HG02840 (cell line): ENCODE measurements around the gene TMCO6.
A peak's percentile ranks its signal among the peaks of the same experiment; 100 is the strongest.
"Not testable (repeated sequence)": the region's sequence is repeated elsewhere in the genome, so short reads cannot be mapped to it uniquely, and the experiment has no call there.

ENCODE experiments used
- ATAC-seq: cut with Tn5 transposase; IDR thresholded peaks from one replicate; pipeline ENCODE4 v1.9.1; 2021; ENCODE audit warnings: mild to moderate bottlenecking, moderate library complexity, moderate number of reproducible peaks; ENCODE audit not compliant: unreplicated experiment, low FRiP score

TMCO6 gene

DNA sequence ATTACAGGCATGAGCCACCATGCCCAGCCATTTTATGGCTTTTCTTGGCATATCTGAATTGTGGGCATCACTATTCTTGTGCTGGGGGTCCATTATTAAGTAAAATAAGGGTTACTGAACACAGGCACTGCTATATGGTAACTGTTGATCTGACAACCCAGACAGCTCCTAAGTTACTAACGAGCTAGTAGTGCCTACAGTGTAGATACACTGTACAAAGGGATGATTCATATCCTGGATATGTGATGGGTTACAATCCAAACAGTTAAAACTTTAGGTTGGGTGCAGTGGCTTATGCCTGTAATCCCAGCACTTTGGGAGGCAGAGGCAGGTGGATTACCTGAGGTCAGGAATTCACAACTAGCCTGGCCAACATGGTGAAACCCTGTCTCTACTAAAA is 10.5 kb upstream of the TMCO6 start:
- no peak for ATAC-seq

DNA sequence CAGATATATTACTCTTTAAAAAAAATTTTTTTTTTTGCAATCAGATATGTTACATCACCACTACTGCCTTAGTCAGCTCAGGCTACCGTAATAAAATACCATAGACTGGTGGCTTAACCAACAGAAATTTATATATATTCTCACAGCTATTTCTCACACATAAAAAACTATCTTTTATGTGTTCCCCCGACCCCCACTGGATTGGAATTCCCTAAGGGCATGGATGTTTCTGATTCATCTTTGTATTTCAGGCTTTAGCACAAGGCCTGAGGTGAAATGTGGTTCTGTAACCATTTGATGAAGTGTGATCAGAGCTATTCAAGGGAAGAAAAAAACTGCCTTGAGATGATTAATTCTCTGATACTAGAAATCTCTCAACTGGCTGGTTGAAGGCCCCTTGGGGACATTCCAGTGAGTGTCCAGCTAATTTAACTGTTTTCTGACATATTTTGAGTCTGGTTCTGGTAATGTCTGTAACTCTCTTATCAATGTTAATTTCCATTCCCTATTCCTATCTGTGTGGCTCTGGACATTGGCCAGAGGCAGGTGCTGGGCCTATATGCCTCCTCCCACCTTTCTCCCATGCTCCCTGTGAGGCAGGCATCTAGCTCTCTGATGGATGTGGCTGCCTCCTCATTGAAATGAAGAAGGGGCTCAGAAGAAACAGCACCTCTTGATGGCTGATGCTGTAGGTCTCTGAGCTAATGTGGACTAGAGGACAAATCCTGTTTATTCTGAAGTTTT is 8.8 kb upstream of the TMCO6 start:
- ATAC-seq = no peak

- ATAC-seq = no peak
These were observed 8.2 kb upstream of the TMCO6 start for GRCh38 chr5:140631036-140631417.

- peak; percentile 49 for ATAC-seq
These were observed 7.4 kb upstream of the TMCO6 start for GRCh38 chr5:140631831-140632365.

GRCh38 chr5:140632366-140633020 is 6.8 kb upstream of the TMCO6 start:
- ATAC-seq = peak; percentile 60

GRCh38 chr5:140633021-140633471 is 6.2 kb upstream of the TMCO6 start, which contains the start of gene CD14:
Gene CD14, minus strand, starts transcription at chr5:140633175. Its CDS starts 104 bp downstream, at chr5:140633071.
- no peak for ATAC-seq

DNA sequence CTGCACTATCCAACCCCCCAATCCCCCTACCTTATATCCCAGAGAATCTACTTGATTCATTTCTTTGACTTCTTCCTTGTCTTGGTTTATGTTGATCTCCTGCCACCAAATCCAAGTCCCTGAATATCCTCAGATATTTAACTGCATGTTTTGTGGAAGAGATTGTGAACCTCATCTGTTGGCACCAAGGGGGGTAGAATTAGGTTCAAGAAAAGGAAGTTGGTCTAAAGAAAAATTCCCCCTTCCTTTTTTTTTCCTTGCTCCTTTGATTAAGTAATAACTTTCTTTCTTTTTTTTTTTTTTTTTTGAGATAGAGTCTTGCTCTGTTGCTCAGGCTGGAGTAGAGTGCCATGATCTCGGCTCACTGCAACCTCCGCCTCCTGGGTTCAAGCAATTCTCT is 5.8 kb upstream of the TMCO6 start:
- ATAC-seq = no peak

DNA sequence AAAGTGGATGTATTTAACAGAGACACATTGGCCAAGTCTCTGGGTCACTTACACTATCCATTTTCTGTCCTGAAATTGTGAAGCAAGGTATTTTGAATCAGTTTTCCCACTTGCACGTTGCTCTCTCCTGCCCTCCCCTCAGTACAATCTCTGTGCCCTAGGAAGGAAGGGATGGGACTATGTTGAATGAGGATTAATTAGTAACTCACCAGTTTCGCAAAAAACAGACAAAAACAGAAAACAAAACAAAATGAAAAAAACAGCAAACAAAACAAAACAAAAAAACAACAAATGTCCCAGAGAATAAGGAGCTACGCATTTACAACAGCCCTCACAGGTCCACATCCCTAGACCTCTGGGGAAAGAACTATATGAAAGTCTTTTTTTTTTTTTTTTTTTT is 5.1 kb upstream of the TMCO6 start:
- ATAC-seq = no peak

DNA sequence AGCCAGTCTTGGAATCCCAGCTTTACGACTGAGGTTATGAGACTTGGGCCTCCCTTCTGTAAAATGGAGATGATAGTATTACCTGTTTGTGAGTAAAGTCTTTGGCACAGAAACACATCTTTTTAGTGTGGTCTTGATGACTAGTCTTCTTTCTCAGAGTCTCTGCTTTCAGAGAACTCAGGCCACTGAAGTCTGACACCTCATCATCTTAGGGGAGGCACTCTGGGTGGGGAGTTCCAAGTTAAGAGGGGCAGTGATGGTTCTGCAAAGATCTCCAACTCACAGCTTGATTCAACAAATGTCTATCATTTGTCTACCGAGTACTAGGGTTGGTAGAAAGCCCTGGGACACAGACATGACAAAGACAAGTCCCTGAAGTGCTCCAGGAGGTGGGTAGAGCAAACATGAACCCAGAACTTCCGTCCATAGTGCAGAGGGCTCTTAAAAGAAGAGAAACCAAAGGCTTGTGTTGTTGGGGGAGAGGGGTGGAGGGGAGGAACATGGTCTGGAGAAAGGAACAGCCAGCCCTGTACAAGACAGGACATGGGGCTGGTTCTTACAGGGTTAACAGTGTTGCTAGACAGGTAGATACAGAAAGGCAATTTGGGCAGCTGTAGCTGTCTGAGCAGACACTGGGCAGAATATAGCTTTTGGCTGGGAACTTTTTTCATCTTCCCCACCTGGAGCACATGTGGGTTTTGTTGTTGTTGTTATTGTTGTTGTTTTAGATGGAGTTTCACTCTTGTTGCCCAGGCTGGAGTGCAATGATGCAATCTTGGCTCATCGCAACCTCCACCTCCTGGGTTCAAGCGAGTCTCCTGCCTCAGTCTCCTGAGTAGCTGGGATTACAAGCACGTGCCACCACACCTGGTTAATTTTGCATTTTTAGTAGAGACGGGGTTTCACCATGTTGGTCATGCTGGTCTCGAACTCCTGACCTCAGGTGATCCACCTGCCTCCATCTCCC is 3.7 kb upstream of the TMCO6 start:
- ATAC-seq = no peak

DNA sequence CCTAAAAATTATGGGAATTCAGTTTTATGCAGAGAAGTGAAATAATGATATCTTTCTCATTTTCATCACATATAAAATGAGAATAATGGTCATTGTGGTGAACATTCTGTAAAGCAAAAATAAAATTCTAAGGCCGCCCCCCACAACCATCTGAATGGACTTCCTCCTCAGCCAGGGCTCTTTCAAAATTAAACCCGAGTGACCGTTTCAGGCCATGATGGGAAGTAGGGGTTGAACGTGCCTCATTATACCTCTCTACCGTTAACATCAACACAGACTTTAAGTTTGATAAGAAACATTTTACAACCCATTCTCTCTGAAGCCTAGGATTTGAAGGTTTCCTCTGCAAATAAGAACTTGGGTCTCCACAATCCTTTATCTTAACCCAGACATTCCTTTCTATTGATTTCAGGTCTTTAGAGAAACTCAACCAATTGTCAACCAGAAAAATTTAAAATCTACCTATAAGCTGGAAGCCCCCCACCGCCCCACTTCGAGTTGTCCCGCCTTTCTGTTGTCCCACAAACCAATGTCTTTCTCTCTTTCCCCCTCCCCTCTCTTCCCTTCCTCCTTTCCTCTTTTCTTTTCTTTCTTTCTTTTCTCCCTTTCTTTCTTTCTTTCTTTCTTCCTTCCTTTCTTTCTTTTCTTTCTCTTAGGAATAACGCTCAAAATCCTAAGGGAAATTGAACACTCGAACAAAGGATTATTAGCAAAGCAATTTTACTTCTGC is 1.7 kb upstream of the TMCO6 start:
- ATAC-seq = no peak

GRCh38 chr5:140638898-140639147 is 428 bp upstream of the TMCO6 start:
- not testable (repeated sequence) for ATAC-seq

DNA sequence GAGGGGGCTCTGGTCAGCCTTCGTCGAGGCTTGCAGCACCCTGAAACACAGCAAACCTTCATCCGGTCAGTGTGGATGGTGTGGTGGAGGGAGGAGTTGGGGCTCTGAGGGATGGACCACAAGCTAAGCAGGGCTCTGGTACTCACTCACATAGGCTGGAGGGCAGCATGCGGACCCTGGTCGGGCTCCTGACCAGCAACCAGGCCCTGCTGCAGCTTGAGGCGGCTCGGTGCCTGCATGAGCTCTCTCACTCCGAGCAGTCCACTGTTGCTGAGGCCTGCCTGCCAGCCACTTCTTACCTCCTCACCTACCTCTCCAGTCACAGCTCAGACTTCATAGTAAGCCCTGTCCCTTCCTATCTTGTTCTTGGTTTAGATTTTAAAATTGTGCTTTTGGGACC is 2.5 kb downstream of the TMCO6 start:
- ATAC-seq = no peak

- ATAC-seq = no peak
These were observed 3.5 kb downstream of the TMCO6 start for GRCh38 chr5:140642718-140643117.

DNA sequence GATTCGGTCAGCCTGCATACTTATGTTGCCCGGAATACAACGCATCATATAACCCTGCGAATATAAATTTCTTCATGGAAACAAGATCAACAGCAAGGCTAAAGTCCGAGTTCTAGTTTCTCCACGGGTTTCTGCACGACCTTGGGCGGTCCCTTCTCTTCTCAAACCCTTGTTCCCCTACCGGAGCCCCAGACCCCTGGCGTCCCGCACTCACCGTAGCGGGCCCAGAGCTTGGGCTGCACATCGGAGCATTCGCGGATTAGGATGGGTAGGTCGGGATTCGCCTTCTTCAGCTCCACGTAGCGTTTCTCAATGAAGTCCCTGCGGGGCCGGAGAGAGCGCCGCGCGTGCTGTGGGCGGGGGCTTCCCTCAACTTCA is 7.8 kb downstream of the TMCO6 start:
- no peak for ATAC-seq

- no peak for ATAC-seq
These were observed 19.6 kb downstream of the TMCO6 start for GRCh38 chr5:140658870-140659269.

- ATAC-seq = not testable (repeated sequence)
These were observed 21.1 kb downstream of the TMCO6 start for GRCh38 chr5:140660371-140660770.

- ATAC-seq = no peak
These were observed 24.7 kb downstream of the TMCO6 start for GRCh38 chr5:140664030-140664358.

DNA sequence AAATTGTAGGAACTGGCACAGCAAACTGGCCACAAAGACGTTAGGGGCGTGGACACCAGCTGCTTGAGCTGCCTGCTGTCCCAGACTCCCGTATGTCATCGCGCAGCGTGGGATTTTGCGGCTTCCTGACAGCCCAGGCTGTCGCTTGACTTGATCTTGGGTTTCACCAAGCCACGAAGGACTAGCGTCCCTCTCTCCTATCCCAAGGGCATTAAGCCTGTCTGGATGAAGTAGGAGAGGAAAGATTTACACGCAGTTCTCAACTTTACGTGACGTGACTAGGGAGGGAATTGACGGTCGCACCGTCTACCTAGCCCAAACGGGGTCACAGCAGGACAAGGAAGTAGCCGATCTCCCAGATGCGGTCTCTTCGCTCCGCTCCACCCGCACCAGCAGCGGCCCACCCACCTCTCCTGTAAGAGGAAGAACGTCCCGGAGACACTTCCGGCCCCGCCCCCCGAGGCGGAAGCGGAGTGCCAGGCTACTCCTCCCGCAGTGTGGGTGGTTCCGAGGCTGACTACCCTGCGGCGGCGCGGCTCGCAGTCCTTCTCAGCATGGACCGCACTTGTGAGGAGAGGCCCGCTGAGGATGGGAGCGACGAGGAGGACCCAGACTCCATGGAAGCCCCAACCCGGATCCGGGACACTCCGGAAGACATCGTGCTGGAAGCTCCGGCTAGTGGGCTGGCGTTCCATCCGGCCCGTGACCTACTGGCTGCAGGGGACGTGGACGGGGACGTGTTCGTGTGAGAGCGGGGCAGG is 25.3 kb downstream of the TMCO6 start, which contains the start of gene WDR55:
Gene WDR55 (plus strand): TSS at position 546 of the 761 bp plus-strand sequence. CDS start 9 bp downstream, at position 555.
- peak; percentile 98 for ATAC-seq

DNA sequence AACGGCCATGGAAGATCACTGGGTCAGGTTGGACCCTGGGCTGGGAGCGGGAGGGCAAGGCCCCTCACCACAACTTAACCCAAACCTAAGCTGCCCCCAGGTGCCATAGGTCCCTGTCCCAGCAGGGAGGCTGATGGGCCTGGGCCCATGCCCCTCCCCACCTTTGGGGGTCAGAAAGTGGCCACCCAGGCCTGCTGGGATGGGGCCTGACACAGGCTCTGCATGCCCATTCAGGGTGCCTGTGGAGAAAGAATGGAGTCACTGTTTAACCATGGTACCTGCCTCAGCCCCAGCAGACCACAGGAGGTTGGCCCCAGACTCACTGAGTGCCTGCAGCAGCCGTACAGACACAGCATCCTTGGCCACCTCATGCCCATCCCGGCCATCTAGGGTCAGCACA is 31.8 kb downstream of the TMCO6 start:
- not testable (repeated sequence) for ATAC-seq
